ENCODE data around the gene CACNG8.
"Not testable (repeated sequence)": the region's sequence is repeated elsewhere in the genome, so short reads cannot be mapped to it uniquely, and the experiment has no call there.

CACNG8 gene

DNA sequence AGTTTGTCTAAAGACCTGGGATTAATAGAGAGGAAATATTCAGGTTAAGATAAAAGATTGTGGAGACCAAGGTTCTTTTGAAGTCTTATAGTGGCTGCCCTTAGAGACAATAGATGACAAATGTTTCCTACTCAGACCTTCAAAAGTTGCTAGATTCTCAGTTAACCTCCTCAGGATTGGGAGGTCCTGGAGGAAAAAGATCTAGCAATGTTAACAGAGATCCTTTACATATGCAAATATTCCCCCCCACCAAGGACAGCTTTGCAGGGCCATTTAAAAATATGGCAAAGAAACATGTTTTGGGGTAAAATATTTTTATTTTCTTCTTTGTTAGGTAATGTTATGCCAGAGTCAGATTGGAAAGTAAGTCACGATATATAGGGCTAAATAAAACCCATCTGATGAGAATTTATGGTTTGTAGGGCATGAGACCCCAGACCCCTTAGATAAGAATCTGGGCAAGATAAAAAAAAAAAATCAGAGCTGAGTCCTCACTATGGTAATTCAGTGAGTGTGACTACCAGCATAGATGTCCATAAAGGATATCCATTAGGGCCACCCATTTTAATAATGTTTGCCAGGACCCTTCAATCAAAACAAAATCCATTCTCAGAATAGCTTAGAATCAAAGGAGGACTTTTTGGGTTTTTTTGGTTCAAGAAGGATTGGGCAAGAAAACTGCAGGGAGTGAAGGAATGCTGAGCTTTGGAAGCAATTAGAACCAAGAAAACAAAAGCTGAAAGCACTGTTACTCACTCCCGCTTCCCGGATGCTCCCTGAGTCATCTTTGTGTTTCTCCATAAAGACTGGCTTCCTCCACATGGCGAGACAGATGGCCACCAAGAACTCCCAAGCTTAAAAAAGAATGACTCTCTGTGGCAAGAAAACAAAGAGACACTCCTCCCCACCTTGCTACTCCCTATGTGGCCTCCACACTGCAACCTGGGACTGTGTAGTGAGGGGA lies 72.8 kb downstream of the CACNG8 start:
- peak; percentile 92 for DNase-seq (ENCODE audit: low spot score)

DNA sequence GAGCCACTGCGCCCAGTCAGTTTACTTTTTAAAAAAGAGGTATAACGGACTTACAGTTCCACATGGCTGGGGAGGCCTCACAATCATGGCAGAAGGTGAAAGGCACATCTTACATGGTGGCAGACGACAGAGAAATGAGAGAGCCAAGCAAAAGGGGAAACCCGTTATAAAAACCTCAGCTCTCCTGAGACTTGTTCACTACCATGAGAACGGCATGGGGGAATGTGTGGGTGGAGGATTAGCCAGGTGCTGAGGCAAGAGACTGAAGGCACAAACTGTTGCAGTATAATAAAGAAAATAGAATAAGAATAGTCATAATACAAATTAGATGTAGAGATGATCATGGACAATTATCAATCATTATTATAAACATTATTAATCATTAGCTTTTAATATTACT lies 73.8 kb downstream of the CACNG8 start:
- not testable (repeated sequence) for DNase-seq (ENCODE audit: low spot score)

All from GM03348 (cell line).